Heart left ventricle (tissue), 16 donors: Measurements from ENCODE around the gene SPPL2C. TPM values are rescaled to one million over a fixed set of nuclear protein-coding genes. Genes with fewer than 3 reads are reported as not detected.
A peak's percentile ranks its signal among the peaks of the same experiment; 100 is the strongest.

Source experiments
- ATAC-seq, 4 donors: fragments of 200-7000 bp; cut with Tn5 transposase; one replicate each; pipeline ENCODE4 v1.9.1; 2020 to 2022; ENCODE audit warnings: moderate library complexity in 4 of 4, mild to moderate bottlenecking in 3 of 4, moderate number of reproducible peaks in 1 of 4
- DNase-seq, 5 donors: peaks; one replicate each; pipeline ENCODE4 v3.0.0-alpha.2; 2020
- H3K27ac ChIP-seq, 12 donors: fragments of 200-600 bp; sonication (generic) in 4 of 12; one replicate each; pipeline versions ENCODE4 v1.5.0 to v1.8.0; 2016 to 2022; ENCODE audit warnings: mild to moderate bottlenecking in 2 of 12
- H3K27me3 ChIP-seq, 9 donors: fragments of 200-600 bp; sonication (generic) in 2 of 9; one replicate each; pipeline versions ENCODE4 v1.5.1 to v1.8.0; 2016 to 2022; ENCODE audit warnings: mild to moderate bottlenecking in 3 of 9
- H3K36me3 ChIP-seq, 9 donors: fragments of 200-600 bp; sonication (generic) in 2 of 9; one replicate each; pipeline versions ENCODE4 v1.5.0 to v1.8.0; 2018 to 2022; ENCODE audit warnings: mild to moderate bottlenecking in 2 of 9
- H3K4me1 ChIP-seq, 12 donors: fragments of 200-600 bp; sonication (generic) in 4 of 12; one replicate each; pipeline versions ENCODE4 v1.5.0 to v1.8.0; 2016 to 2022; ENCODE audit warnings: mild to moderate bottlenecking in 3 of 12
- H3K4me3 ChIP-seq, 12 donors: fragments of 200-600 bp; sonication (generic) in 4 of 12; one replicate each; pipeline versions ENCODE4 v1.5.0 to v1.8.0; 2017 to 2022; ENCODE audit warnings: mild to moderate bottlenecking in 9 of 12, moderate library complexity in 4 of 12
- H3K9me3 ChIP-seq, 12 donors: fragments of 200-600 bp; sonication (generic) in 4 of 12; one replicate each; pipeline versions ENCODE4 v1.5.0 to v1.8.0; 2016 to 2022; ENCODE audit warnings: mild to moderate bottlenecking in 1 of 12
- CTCF ChIP-seq, 12 donors: fragments of 200-600 bp; sonication (generic) in 4 of 12; IDR thresholded peaks; one replicate each; pipeline versions ENCODE4 v1.5.0 to v1.8.0; 2018 to 2022; ENCODE audit warnings: antibody characterized with exemption in 12 of 12, mild to moderate bottlenecking in 5 of 12
- POLR2A ChIP-seq, 2 donors: fragments of 450-650 bp; IDR thresholded peaks; one replicate each; pipeline ENCODE4 v1.6.1; 2017; ENCODE audit warnings: antibody characterized with exemption in 2 of 2, mild to moderate bottlenecking in 2 of 2, moderate library complexity in 2 of 2
- WGBS, 4 donors: extraction: QIAGEN DNeasy Blood & Tissue Kit in 2 of 4; methylation state at CpG; one replicate each; pipeline versions ENCODE4 v1.1.5 to v1.1.7; 2013 to 2018; 5-methylcytosine and 5-hydroxymethylcytosine counted together
- intact Hi-C, 10 donors: fragments of 100-400 bp; cut with DNase I; formaldehyde crosslinking; loops; one replicate each; pipeline versions ENCODE4 v1.11.1 to v1.14.2; 2022
- polyA plus RNA-seq, 2 donors: library from polyadenylated mRNA; stranded (reverse); fragments of 200-250 nt; gene quantifications; one replicate each; pipeline ENCODE4 v1.2.3, GENCODE V29; 2013
- total RNA-seq, 9 donors: library from RNA; depleted of rRNA in 2 of 9; stranded (reverse); fragments of >200 nt in 2 of 9; fragmentation: NEBNext Ultra II Directional in 3 of 9; extraction: Animal tissue kit (Norgen Biotek cat#: 25700) in 3 of 9; gene quantifications; one replicate each; pipeline versions ENCODE4 v1.1.0 to v1.2.4, GENCODE V29; 2016 to 2023
- donor health status: ischemic (EF 13 %, LVEDD 7.1; RV severe dilation, severe dysfunction).
- donor health status: healthy with polysubstance abuse.
- donor health status: DM: no; HTN: yes; CAD: no.
- donor health status: DM: no; HTN: no; CAD: no.
- donor health status: ischemic (EF 25% LVEDD 6.9; RV normal size, moderate dysfunction).
- donor health status: ischemic (EF 25% LVEDD 5.7; RV mildly dilated, moderate dysfunction).
- donor health status: healthy.
- donor health status: DM: yes; HTN: yes; CAD: no.
- donor health status: ischemic (EF 35%, LVEDD 5.7; RV mildly dilated, moderate dysfunction).
- donor health status: nonischemic (EF 11% LVEDD 7.7; RV severe dilation, severe dysfunction).
- donor health status: DM: yes; HTN: yes; CAD: no.
- donor health status: PGD.
- donor health status: ischemic (EF 29% LVEDD 5.4; RV normal size, mild dysfunction).
- donor health status: nonischemic (EF 23%, LVEDD 6.1; RV moderate dilation, normal function).

Gene SPPL2C
- total and polyA plus RNA-seq, 11 donors = not detected

- WGBS, 4 donors = 75 to 81% (median 79%) methylated on average over 15 of the region's 15 CpGs
- Histone ChIP-seq H3K9me3 (no peaks in the 10 kb centered on the region), H3K4me3 (no peak overlapping the region), H3K36me3 (no peaks in the 10 kb centered on the region), H3K27me3 (peaks cover 0 to 19% (median 0%) of the 10 kb centered on the region in 9 donors), H3K4me1 (peaks cover 0 to under 1% (median 0%) of the 10 kb centered on the region in 12 donors), H3K27ac (no peak overlapping the region)
- ATAC-seq = no peak
- TF ChIP-seq CTCF (IDR thresholded peaks at IDR 0.05) = no peak
- TF ChIP-seq POLR2A (IDR thresholded peaks at IDR 0.05) = no peak
- intact Hi-C loops = no loop called here
- no peak for DNase-seq
Observed at GRCh38 chr17:45809499-45809898, 35.2 kb upstream of the SPPL2C start.

- no peaks in the 10 kb centered on the region for H3K36me3 ChIP-seq
- TF ChIP-seq POLR2A (IDR thresholded peaks at IDR 0.05) (no peak), CTCF (IDR thresholded peaks at IDR 0.05) (peak in 6 of 12 donors; percentile 9 to 36 (median 24))
- H3K4me1 ChIP-seq = peaks cover 0 to 7% (median 0%) of the 10 kb centered on the region in 12 donors
- no peak overlapping the region for H3K27ac ChIP-seq
- H3K4me3 ChIP-seq = no peak overlapping the region
- 49 to 64% (median 60%) methylated on average over 3 of the region's 3 CpGs for WGBS, 4 donors
- peaks cover 0 to 10% (median 0%) of the 10 kb centered on the region in 9 donors for H3K27me3 ChIP-seq
- DNase-seq = no peak
- intact Hi-C loops = no loop called here
- no peaks in the 10 kb centered on the region for H3K9me3 ChIP-seq
- no peak for ATAC-seq
Observed at GRCh38 chr17:45812102-45812501, 32.6 kb upstream of the SPPL2C start.

- H3K4me1 ChIP-seq = peaks cover 0 to 7% (median 0%) of the 10 kb centered on the region in 12 donors
- no peaks in the 10 kb centered on the region for H3K9me3 ChIP-seq
- DNase-seq (peak in 1 of 5 donors; percentile 35), ATAC-seq (no peak)
- WGBS, 4 donors = 22 to 29% (median 26%) methylated on average over 22 of the region's 22 CpGs
- peak in 1 of 12 donors; percentile 11 for TF ChIP-seq CTCF (IDR thresholded peaks at IDR 0.05)
- no peak for TF ChIP-seq POLR2A (IDR thresholded peaks at IDR 0.05)
- H3K27me3 ChIP-seq = peaks cover 0 to 10% (median 0%) of the 10 kb centered on the region in 9 donors
- H3K27ac ChIP-seq = no peak overlapping the region
- H3K4me3 ChIP-seq = no peak overlapping the region
- intact Hi-C loops = no loop called here
- H3K36me3 ChIP-seq = no peaks in the 10 kb centered on the region
Observed at GRCh38 chr17:45813048-45813725, 31.5 kb upstream of the SPPL2C start.

GRCh38 chr17:45814622-45815606 is 29.8 kb upstream of the SPPL2C start:
- Histone ChIP-seq H3K9me3 (no peaks in the 10 kb centered on the region), H3K4me1 (peaks cover 0 to 7% (median 0%) of the 10 kb centered on the region in 12 donors), H3K4me3 (no peak overlapping the region), H3K27me3 (peaks cover 0 to 7% (median 0%) of the 10 kb centered on the region in 9 donors), H3K27ac (no peak overlapping the region), H3K36me3 (no peaks in the 10 kb centered on the region)
- DNase-seq (peak in 1 of 5 donors; percentile 50), ATAC-seq (peak; percentile 20 to 65 (median 62))
- WGBS, 4 donors = 66 to 78% (median 72%) methylated on average over 17 of the region's 17 CpGs
- intact Hi-C loops = no loop called here
- TF ChIP-seq POLR2A (IDR thresholded peaks at IDR 0.05) (no peak), CTCF (IDR thresholded peaks at IDR 0.05) (no peak)
